Neural crest cell (in vitro differentiated cells): Measurements from ENCODE around the gene CYP20A1. TPM values are rescaled to one million over a fixed set of nuclear protein-coding genes. Genes with fewer than 3 reads are reported as not detected.
"Not testable (repeated sequence)": the region's sequence is repeated elsewhere in the genome, so short reads cannot be mapped to it uniquely, and the experiment has no call there.

ENCODE experiments used
- DNase-seq: peaks from one replicate; pipeline ENCODE4 v3.0.0; 2021; ENCODE audit warnings: low read depth, mixed read lengths, low spot score
- H3K27ac Mint-ChIP-seq: one replicate; pipeline ENCODE4 v1.8.0; 2021; ENCODE audit warnings: mild to moderate bottlenecking, mixed read lengths; ENCODE audit not compliant: unreplicated experiment
- H3K27me3 Mint-ChIP-seq: 2 replicates; pipeline ENCODE4 v1.8.0; 2021; ENCODE audit warnings: low read depth, mild to moderate bottlenecking, mixed read lengths
- H3K36me3 Mint-ChIP-seq: 2 replicates; pipeline ENCODE4 v1.8.0; 2021; ENCODE audit warnings: low read depth, mild to moderate bottlenecking, mixed read lengths
- H3K4me1 Mint-ChIP-seq: 2 replicates; pipeline ENCODE4 v1.8.0; 2021; ENCODE audit warnings: mixed read lengths
- H3K4me3 Mint-ChIP-seq: one replicate; pipeline ENCODE4 v1.8.0; 2021; ENCODE audit warnings: mild to moderate bottlenecking, mixed read lengths
- H3K9me3 Mint-ChIP-seq: 2 replicates; pipeline ENCODE4 v1.8.0; 2021; ENCODE audit warnings: mixed read lengths
- CTCF ChIP-seq: fragments of 200-600 bp; sonication (generic); conservative IDR thresholded peaks from 2 replicates; pipeline ENCODE4 v1.5.0; 2021; ENCODE audit warnings: antibody characterized with exemption, mild to moderate bottlenecking
- total RNA-seq: library from RNA; stranded (reverse); gene quantifications from 2 replicates; pipeline ENCODE4 v1.2.1, GENCODE V29; 2021

Gene CYP20A1
- total RNA-seq, 1 donor from 2014 or later = 22.1 TPM

- no peak overlapping the region for H3K27ac Mint-ChIP-seq
- no peak overlapping the region for H3K4me3 Mint-ChIP-seq
- H3K9me3 Mint-ChIP-seq = no peaks in the 10 kb centered on the region
- H3K36me3 Mint-ChIP-seq = peaks cover 4% of the 10 kb centered on the region
- H3K4me1 Mint-ChIP-seq = no peaks in the 10 kb centered on the region
- TF ChIP-seq CTCF = no peak
- DNase-seq = no peak
- no peaks in the 10 kb centered on the region for H3K27me3 Mint-ChIP-seq
These were observed 40.5 kb downstream of the CYP20A1 start for GRCh38 chr2:203279288-203279687.

GRCh38 chr2:203280428-203281064, 41.7 kb downstream of the CYP20A1 start:
- DNase-seq = no peak
- Mint-ChIP-seq H3K36me3 (peaks cover 5% of the 10 kb centered on the region), H3K27me3 (no peaks in the 10 kb centered on the region), H3K9me3 (no peaks in the 10 kb centered on the region), H3K4me3 (no peak overlapping the region), H3K4me1 (no peaks in the 10 kb centered on the region), H3K27ac (no peak overlapping the region)
- TF ChIP-seq CTCF = no peak

- Mint-ChIP-seq H3K4me1 (no peaks in the 10 kb centered on the region), H3K9me3 (no peaks in the 10 kb centered on the region), H3K4me3 (no peak overlapping the region), H3K36me3 (peaks cover 5% of the 10 kb centered on the region), H3K27me3 (no peaks in the 10 kb centered on the region), H3K27ac (no peak overlapping the region)
- TF ChIP-seq CTCF = no peak
- DNase-seq = no peak
These were observed 43.3 kb downstream of the CYP20A1 start for GRCh38 chr2:203282101-203282500.

GRCh38 chr2:203286532-203286931, 47.7 kb downstream of the CYP20A1 start:
- no peak for DNase-seq
- no peaks in the 10 kb centered on the region for H3K27me3 Mint-ChIP-seq
- H3K36me3 Mint-ChIP-seq = peaks cover 2% of the 10 kb centered on the region
- H3K27ac Mint-ChIP-seq = no peak overlapping the region
- H3K9me3 Mint-ChIP-seq = no peaks in the 10 kb centered on the region
- H3K4me3 Mint-ChIP-seq = no peak overlapping the region
- no peaks in the 10 kb centered on the region for H3K4me1 Mint-ChIP-seq
- TF ChIP-seq CTCF = no peak

GRCh38 chr2:203301667-203302066, 62.8 kb downstream of the CYP20A1 start:
- Mint-ChIP-seq H3K4me1 (no peaks in the 10 kb centered on the region), H3K27ac (no peak overlapping the region), H3K9me3 (no peaks in the 10 kb centered on the region), H3K4me3 (no peak overlapping the region), H3K27me3 (no peaks in the 10 kb centered on the region), H3K36me3 (no peaks in the 10 kb centered on the region)
- TF ChIP-seq CTCF = no peak
- no peak for DNase-seq

GRCh38 chr2:203302586-203302985, 63.8 kb downstream of the CYP20A1 start:
- H3K4me1 Mint-ChIP-seq, H3K36me3 Mint-ChIP-seq, H3K27me3 Mint-ChIP-seq, DNase-seq, H3K4me3 Mint-ChIP-seq, H3K9me3 Mint-ChIP-seq, H3K27ac Mint-ChIP-seq: not testable (repeated sequence)
